ENCODE measurements around the gene EFCAB11. TPM values are rescaled to one million over a fixed set of nuclear protein-coding genes. Genes with fewer than 3 reads are reported as not detected.

EFCAB11 gene
- total RNA-seq, 4 donors from 2014 or later, result 3.3 to 15.6 (median 6.9) TPM

- Histone ChIP-seq H3K9me3 (no peaks in the 10 kb centered on the region), H3K36me3 (no peaks in the 10 kb centered on the region), H3K4me3 (no peak overlapping the region), H3K27me3 (no peaks in the 10 kb centered on the region), H3K27ac (no peak overlapping the region), H3K4me1 (no peaks in the 10 kb centered on the region)
- TF ChIP-seq POLR2A (IDR thresholded peaks at IDR 0.05), result no peak
- TF ChIP-seq CTCF (IDR thresholded peaks at IDR 0.05), result no peak
- no peak for DNase-seq
Measured at GRCh38 chr14:89865153-89865552, 89.4 kb downstream of the EFCAB11 start.

- H3K27me3 ChIP-seq, result no peaks in the 10 kb centered on the region
- no peaks in the 10 kb centered on the region for H3K4me1 ChIP-seq
- H3K9me3 ChIP-seq, result no peaks in the 10 kb centered on the region
- no peak overlapping the region for H3K4me3 ChIP-seq
- no peak overlapping the region for H3K27ac ChIP-seq
- TF ChIP-seq CTCF (IDR thresholded peaks at IDR 0.05), result no peak
- TF ChIP-seq POLR2A (IDR thresholded peaks at IDR 0.05), result no peak
- no peak for DNase-seq
- H3K36me3 ChIP-seq, result no peaks in the 10 kb centered on the region
Measured at GRCh38 chr14:89862856-89863255, 91.7 kb downstream of the EFCAB11 start.

GRCh38 chr14:89861630-89862029 lies 92.9 kb downstream of the EFCAB11 start:
- Histone ChIP-seq H3K9me3 (no peaks in the 10 kb centered on the region), H3K36me3 (no peaks in the 10 kb centered on the region), H3K4me1 (no peaks in the 10 kb centered on the region), H3K4me3 (no peak overlapping the region), H3K27ac (no peak overlapping the region), H3K27me3 (no peaks in the 10 kb centered on the region)
- TF ChIP-seq POLR2A (IDR thresholded peaks at IDR 0.05), result no peak
- TF ChIP-seq CTCF (IDR thresholded peaks at IDR 0.05), result no peak
- no peak for DNase-seq

- peak in 1 of 3 donors; percentile 46 for DNase-seq
- Histone ChIP-seq H3K27ac (no peak overlapping the region), H3K27me3 (no peaks in the 10 kb centered on the region), H3K36me3 (no peaks in the 10 kb centered on the region), H3K9me3 (no peaks in the 10 kb centered on the region), H3K4me3 (no peak overlapping the region), H3K4me1 (no peaks in the 10 kb centered on the region)
- TF ChIP-seq CTCF (IDR thresholded peaks at IDR 0.05) (no peak), POLR2A (IDR thresholded peaks at IDR 0.05) (no peak)
Measured at GRCh38 chr14:89858089-89858488, 96.4 kb downstream of the EFCAB11 start.

GRCh38 chr14:89856871-89857345 lies 97.6 kb downstream of the EFCAB11 start:
- H3K27me3 ChIP-seq, result no peaks in the 10 kb centered on the region
- no peaks in the 10 kb centered on the region for H3K4me1 ChIP-seq
- H3K36me3 ChIP-seq, result no peaks in the 10 kb centered on the region
- H3K9me3 ChIP-seq, result no peaks in the 10 kb centered on the region
- DNase-seq, result no peak
- no peak overlapping the region for H3K27ac ChIP-seq
- no peak overlapping the region for H3K4me3 ChIP-seq
- no peak for TF ChIP-seq CTCF (IDR thresholded peaks at IDR 0.05)
- TF ChIP-seq POLR2A (IDR thresholded peaks at IDR 0.05), result no peak
